CD4-positive, alpha-beta memory T cell (primary cell): Measurements from ENCODE around the gene CD47. TPM values are rescaled to one million over a fixed set of nuclear protein-coding genes. Genes with fewer than 3 reads are reported as not detected.

Experiments used
- CTCF ChIA-PET: fragments of 350-600 bp; sonication (Branson Sonifier 250); formaldehyde crosslinking; loops from one replicate; lab custom pipeline; 2021; ENCODE audit warnings: inconsistent platforms; ENCODE audit not compliant: partially characterized antibody; lab: Charles Lee
- POLR2A ChIA-PET: fragments of 350-600 bp; sonication (Branson Sonifier 250); formaldehyde crosslinking; loops from one replicate; lab custom pipeline; 2021; ENCODE audit not compliant: partially characterized antibody; lab: Charles Lee
- DNase-seq, 5 donors: peaks; one replicate each; pipeline versions ENCODE4 v3.0.0 to v3.0.0-alpha.2; 2020 to 2022; ENCODE audit warnings: mixed read lengths in 1 of 5
- H3K27ac ChIP-seq: one replicate; pipeline ENCODE4 v1.7.0; 2013; ENCODE audit warnings: low read depth, low read length
- H3K27me3 ChIP-seq: 2 replicates; pipeline ENCODE4 v1.7.0; 2013; ENCODE audit warnings: mild to moderate bottlenecking, low read length, moderate library complexity; ENCODE audit not compliant: insufficient read depth
- H3K36me3 ChIP-seq: 2 replicates; pipeline ENCODE4 v1.7.0; 2013; ENCODE audit warnings: mild to moderate bottlenecking, low read length, moderate library complexity; ENCODE audit not compliant: insufficient read depth
- H3K4me1 ChIP-seq: 2 replicates; pipeline ENCODE4 v1.7.0; 2013; ENCODE audit warnings: mild to moderate bottlenecking, low read length, moderate library complexity; ENCODE audit not compliant: insufficient read depth
- H3K4me3 ChIP-seq, 2 donors: one replicate each; pipeline ENCODE4 v1.7.0; 2013; ENCODE audit warnings: low read length in 2 of 2, mild to moderate bottlenecking in 1 of 2
- H3K9me3 ChIP-seq, 2 donors: one replicate each; pipeline ENCODE4 v1.7.0; 2013; ENCODE audit warnings: low read length in 2 of 2, control low read depth in 1 of 2; ENCODE audit not compliant: control insufficient read depth in 1 of 2
- H3K27ac Mint-ChIP-seq, 7 donors: one replicate each; pipeline ENCODE4 v1.8.0; 2020 to 2021; ENCODE audit warnings: mixed read lengths in 7 of 7, mild to moderate bottlenecking in 6 of 7, inconsistent platforms in 3 of 7, moderate library complexity in 3 of 7
- H3K27me3 Mint-ChIP-seq, 2 donors: one replicate each; pipeline ENCODE4 v1.8.0; 2020 to 2021; ENCODE audit warnings: mixed read lengths in 2 of 2
- H3K36me3 Mint-ChIP-seq, 2 donors: one replicate each; pipeline ENCODE4 v1.8.0; 2020 to 2021; ENCODE audit warnings: mixed read lengths in 2 of 2, inconsistent platforms in 1 of 2, mild to moderate bottlenecking in 1 of 2
- H3K4me1 Mint-ChIP-seq, 4 donors: one replicate each; pipeline ENCODE4 v1.8.0; 2020 to 2021; ENCODE audit warnings: mixed read lengths in 4 of 4, mild to moderate bottlenecking in 1 of 4
- H3K4me3 Mint-ChIP-seq, 8 donors: one replicate each; pipeline ENCODE4 v1.8.0; 2020 to 2021; ENCODE audit warnings: mixed read lengths in 8 of 8, mild to moderate bottlenecking in 7 of 8, moderate library complexity in 6 of 8, inconsistent platforms in 3 of 8
- H3K9me3 Mint-ChIP-seq, 8 donors: one replicate each; pipeline ENCODE4 v1.8.0; 2020 to 2021; ENCODE audit warnings: mixed read lengths in 8 of 8, mild to moderate bottlenecking in 5 of 8, inconsistent platforms in 3 of 8, moderate library complexity in 1 of 8
- intact Hi-C: fragments of 100-400 bp; cut with micrococcal nuclease; formaldehyde crosslinking; loops from one replicate; pipeline ENCODE4 v1.15.1; 2023
- polyA plus RNA-seq, 2 donors: library from polyadenylated mRNA; unstranded; fragments of 300-500 nt; fragmentation: Illumina TruSeq; gene quantifications; one replicate each; pipeline ENCODE4 v1.2.3, GENCODE V29; 2021
- total RNA-seq, 2 experiments: library from RNA; stranded (reverse); gene quantifications; one replicate each; pipeline ENCODE4 v1.2.3, GENCODE V29; 2021

The CD47 gene
- total and polyA plus RNA-seq, 4 experiments from 2014 or later = 224 to 288 (median 253) TPM

DNA sequence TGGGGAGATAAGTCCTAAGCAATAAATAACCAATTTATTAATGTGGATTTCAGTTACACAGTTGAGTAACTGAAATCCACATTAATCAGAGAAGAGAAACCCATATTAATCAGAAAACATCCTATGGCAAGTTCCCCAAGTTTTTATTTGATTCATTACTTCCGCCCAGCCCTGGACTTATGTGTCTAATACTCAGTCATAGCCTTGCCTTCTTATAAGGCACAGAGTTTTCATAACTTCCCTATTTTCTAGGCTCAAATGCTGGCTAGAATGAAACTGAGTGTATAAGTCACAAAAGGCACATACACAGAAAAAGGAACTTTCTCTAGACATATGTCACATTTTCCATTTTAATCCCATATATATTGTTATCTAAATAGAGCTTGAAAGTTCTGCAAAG, 28.8 kb downstream of the CD47 start:
- Histone ChIP-seq H3K36me3 (peaks cover 44% of the 10 kb centered on the region), H3K4me1 (peaks cover 73% of the 10 kb centered on the region), H3K9me3 (no peaks in the 10 kb centered on the region), H3K27ac (no peak overlapping the region), H3K27me3 (no peaks in the 10 kb centered on the region), H3K4me3 (no peak overlapping the region)
- ChIA-PET POLR2A (interaction anchor here (0.6 to 1.5 kb wide), 2 partner anchors 23 to 113 kb away, joined by 3 to 4 read pairs; no protein-coding TSS in a partner anchor), CTCF (interaction anchor here (1.4 kb wide), 1 partner anchor 8 kb away, joined by 4 read pairs; no protein-coding TSS in a partner anchor)
- Mint-ChIP-seq H3K27ac (peak overlapping the region in 5 of 7 donors; percentile 18 to 78 (median 27)), H3K9me3 (no peaks in the 10 kb centered on the region), H3K4me1 (peaks cover 57 to 77% (median 63%) of the 10 kb centered on the region in 4 donors), H3K36me3 (peaks cover 65 to 73% of the 10 kb centered on the region in 2 donors), H3K27me3 (no peaks in the 10 kb centered on the region), H3K4me3 (no peak overlapping the region)
- intact Hi-C loops = no loop called here
- no peak for DNase-seq

DNA sequence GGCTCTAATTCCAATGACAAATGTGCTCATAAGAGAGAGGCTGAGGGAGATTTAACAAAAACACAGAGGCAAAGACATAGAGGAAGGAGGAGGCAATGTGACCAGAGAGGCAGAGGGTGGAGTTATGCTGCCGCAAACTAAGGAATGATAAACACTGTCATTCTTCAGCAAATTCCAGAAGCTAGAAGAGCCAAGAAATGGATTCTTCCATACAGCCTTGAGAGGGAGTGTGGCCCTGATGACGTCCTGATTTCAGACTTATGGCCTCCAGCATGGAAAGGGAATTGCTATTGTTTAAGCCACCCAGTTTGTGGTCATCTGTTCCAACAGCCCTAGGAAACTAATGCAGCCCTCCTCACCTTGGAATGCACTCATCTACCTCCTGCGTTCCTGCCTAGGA, 30.5 kb downstream of the CD47 start:
- H3K4me3 ChIP-seq = no peak overlapping the region
- H3K27ac Mint-ChIP-seq = peak overlapping the region in 4 of 7 donors; percentile 2 to 70 (median 28)
- no peaks in the 10 kb centered on the region for H3K9me3 Mint-ChIP-seq
- no peaks in the 10 kb centered on the region for H3K9me3 ChIP-seq
- no peak overlapping the region for H3K27ac ChIP-seq
- CTCF ChIA-PET = interaction anchor here (1.2 kb wide), 1 partner anchor 11 kb away, joined by 3 read pairs; no protein-coding TSS in a partner anchor
- no peaks in the 10 kb centered on the region for H3K27me3 Mint-ChIP-seq
- POLR2A ChIA-PET = no interaction called here
- no peaks in the 10 kb centered on the region for H3K27me3 ChIP-seq
- no peak for DNase-seq
- H3K36me3 ChIP-seq = peaks cover 52% of the 10 kb centered on the region
- peaks cover 54 to 75% (median 60%) of the 10 kb centered on the region in 4 donors for H3K4me1 Mint-ChIP-seq
- peak overlapping the region in 1 of 8 donors; percentile 1 for H3K4me3 Mint-ChIP-seq
- intact Hi-C loops = loop anchor here (2.0 kb wide), 1 partner anchor 16 kb away; no protein-coding TSS in a partner anchor
- H3K4me1 ChIP-seq = peaks cover 65% of the 10 kb centered on the region
- peaks cover 65 to 72% of the 10 kb centered on the region in 2 donors for H3K36me3 Mint-ChIP-seq

DNA sequence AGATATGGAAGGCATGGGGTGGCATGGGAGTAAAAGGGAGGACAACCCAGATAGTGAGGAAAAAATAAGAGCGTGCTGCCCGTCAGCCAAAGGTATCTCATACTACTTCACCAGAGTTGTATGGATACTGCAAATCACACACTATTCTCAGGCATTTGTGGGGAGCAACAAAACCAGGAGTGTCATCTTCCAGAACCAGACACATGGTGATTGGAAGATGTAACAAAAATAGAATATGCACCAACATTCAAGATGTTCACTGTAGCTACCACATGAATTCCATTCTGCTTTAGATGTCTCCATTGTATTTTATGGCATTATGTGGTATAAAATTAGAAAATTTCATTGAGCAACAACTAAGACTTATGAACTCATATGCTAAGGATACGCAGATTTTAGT, 34.9 kb downstream of the CD47 start:
- Mint-ChIP-seq H3K36me3 (peaks cover 68 to 75% of the 10 kb centered on the region in 2 donors), H3K27ac (peak overlapping the region in 3 of 7 donors; percentile 47 to 57 (median 48)), H3K4me3 (peak overlapping the region in 3 of 8 donors; percentile 22 to 39 (median 28)), H3K9me3 (no peaks in the 10 kb centered on the region), H3K27me3 (no peaks in the 10 kb centered on the region), H3K4me1 (peaks cover 43 to 60% (median 46%) of the 10 kb centered on the region in 4 donors)
- POLR2A ChIA-PET = no interaction called here
- Histone ChIP-seq H3K27me3 (no peaks in the 10 kb centered on the region), H3K27ac (no peak overlapping the region), H3K4me1 (peaks cover 45% of the 10 kb centered on the region), H3K36me3 (peaks cover 72% of the 10 kb centered on the region), H3K9me3 (no peaks in the 10 kb centered on the region), H3K4me3 (no peak overlapping the region)
- CTCF ChIA-PET = no interaction called here
- intact Hi-C loops = loop anchor here (5.0 to 10.0 kb wide), 3 partner anchors 36 to 419 kb away; partner anchors contain the start of gene CD47
- no peak for DNase-seq

DNA sequence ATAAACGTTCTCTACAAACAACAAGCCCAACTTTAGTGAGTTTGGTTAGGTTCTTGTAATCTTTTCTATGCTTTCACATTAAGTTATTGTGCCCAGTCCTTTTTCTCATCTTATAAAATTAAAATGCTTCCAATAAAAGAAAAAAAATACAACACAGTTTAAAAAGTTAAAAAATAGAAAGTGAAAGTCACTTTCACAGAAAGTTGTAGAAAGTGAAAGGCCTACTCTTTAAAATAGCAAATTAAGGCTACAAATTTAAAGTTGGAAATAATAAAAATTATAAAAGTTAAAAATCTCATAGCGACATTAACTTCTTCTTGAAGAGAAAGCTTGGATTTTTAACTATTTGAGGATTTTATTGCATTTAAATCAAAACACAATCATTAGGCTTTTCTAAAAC, 35.9 kb downstream of the CD47 start:
- Histone ChIP-seq H3K27ac (no peak overlapping the region), H3K9me3 (no peaks in the 10 kb centered on the region), H3K36me3 (peaks cover 64% of the 10 kb centered on the region), H3K27me3 (no peaks in the 10 kb centered on the region), H3K4me3 (no peak overlapping the region), H3K4me1 (peaks cover 36% of the 10 kb centered on the region)
- Mint-ChIP-seq H3K27ac (peak overlapping the region in 2 of 7 donors; percentile 19 to 78), H3K4me3 (no peak overlapping the region), H3K27me3 (no peaks in the 10 kb centered on the region), H3K36me3 (peaks cover 62 to 70% of the 10 kb centered on the region in 2 donors), H3K9me3 (no peaks in the 10 kb centered on the region), H3K4me1 (peaks cover 37 to 52% (median 40%) of the 10 kb centered on the region in 4 donors)
- intact Hi-C loops = loop anchor here (5.0 to 10.0 kb wide), 3 partner anchors 37 to 420 kb away; partner anchors contain the start of gene CD47
- DNase-seq = no peak
- POLR2A ChIA-PET = no interaction called here
- CTCF ChIA-PET = no interaction called here

DNA sequence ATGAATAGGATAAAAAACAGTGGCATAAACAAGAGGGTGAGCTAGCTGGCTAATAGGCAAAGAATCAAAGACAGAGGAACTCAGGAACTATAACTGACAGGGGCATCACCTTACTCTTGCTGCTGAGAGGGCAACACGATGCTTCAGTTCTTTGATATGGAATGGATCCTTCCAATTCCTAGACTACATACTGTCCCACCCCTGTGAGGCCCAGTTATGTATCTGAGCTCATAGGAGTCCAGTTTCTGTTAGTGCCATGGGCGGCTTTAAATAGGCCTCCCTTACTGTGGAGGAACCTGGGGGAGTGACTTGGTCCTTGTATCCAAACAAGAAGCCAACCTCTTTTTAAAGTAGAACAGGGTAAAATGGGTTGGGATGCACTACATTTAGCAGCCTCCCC, 37.3 kb downstream of the CD47 start:
- intact Hi-C loops = loop anchor here (10.0 kb wide), 2 partner anchors 271 to 421 kb away; no protein-coding TSS in a partner anchor
- H3K9me3 Mint-ChIP-seq = no peaks in the 10 kb centered on the region
- POLR2A ChIA-PET = interaction anchor here (0.6 to 1.4 kb wide), 3 partner anchors 9 to 36 kb away, joined by 3 to 4 read pairs (median 3); no protein-coding TSS in a partner anchor

DNA sequence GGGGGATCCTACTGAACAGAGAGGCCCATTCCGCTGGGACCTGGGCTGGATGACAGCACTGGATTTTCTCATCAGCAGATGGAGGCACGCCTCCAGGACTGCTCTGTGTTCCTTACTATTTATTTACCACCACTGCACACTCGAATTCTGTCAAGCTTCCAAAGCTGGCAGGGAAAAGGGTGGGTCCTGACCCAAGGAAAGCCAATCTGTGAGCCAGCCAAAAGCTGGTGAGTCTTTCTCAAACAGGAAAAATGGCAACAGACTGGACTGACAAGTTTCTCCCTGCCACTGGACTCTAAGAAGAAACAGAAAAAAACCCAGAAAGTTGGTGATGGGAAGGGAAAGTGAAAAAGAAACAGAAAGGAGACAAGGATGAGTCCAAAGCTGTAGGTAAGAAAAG, 37.8 kb downstream of the CD47 start:
- Mint-ChIP-seq H3K9me3 (no peaks in the 10 kb centered on the region), H3K4me3 (no peak overlapping the region), H3K27ac (peak overlapping the region in 6 of 7 donors; percentile 2 to 68 (median 26)), H3K36me3 (peaks cover 51 to 70% of the 10 kb centered on the region in 2 donors), H3K4me1 (peaks cover 33 to 47% (median 38%) of the 10 kb centered on the region in 4 donors), H3K27me3 (no peaks in the 10 kb centered on the region)
- peaks cover 56% of the 10 kb centered on the region for H3K36me3 ChIP-seq
- no peak overlapping the region for H3K4me3 ChIP-seq
- H3K4me1 ChIP-seq = peaks cover 23% of the 10 kb centered on the region
- no peak overlapping the region for H3K27ac ChIP-seq
- DNase-seq = no peak
- ChIA-PET CTCF (interaction anchor here (0.6 to 3.4 kb wide), 5 partner anchors 21 to 189 kb away, joined by 3 to 20 read pairs (median 3); no protein-coding TSS in a partner anchor), POLR2A (interaction anchor here (1.4 kb wide), 1 partner anchor 36 kb away, joined by 4 read pairs; no protein-coding TSS in a partner anchor)
- H3K9me3 ChIP-seq = no peaks in the 10 kb centered on the region
- intact Hi-C loops = loop anchor here (10.0 kb wide), 2 partner anchors 272 to 422 kb away; no protein-coding TSS in a partner anchor
- no peaks in the 10 kb centered on the region for H3K27me3 ChIP-seq

More for the DNA sequence above, 37.3 kb downstream of the CD47 start:
- Mint-ChIP-seq H3K27ac (peak overlapping the region in 6 of 7 donors; percentile 2 to 68 (median 8)), H3K4me3 (no peak overlapping the region), H3K4me1 (peaks cover 33 to 49% (median 39%) of the 10 kb centered on the region in 4 donors), H3K27me3 (no peaks in the 10 kb centered on the region), H3K36me3 (peaks cover 54 to 74% of the 10 kb centered on the region in 2 donors)
- no peak for DNase-seq
- H3K4me1 ChIP-seq = peaks cover 26% of the 10 kb centered on the region
- H3K27me3 ChIP-seq = no peaks in the 10 kb centered on the region
- no peaks in the 10 kb centered on the region for H3K9me3 ChIP-seq
- CTCF ChIA-PET = interaction anchor here (0.6 to 3.4 kb wide), 5 partner anchors 9 to 170 kb away, joined by 3 to 20 read pairs (median 4); no protein-coding TSS in a partner anchor
- H3K36me3 ChIP-seq = peaks cover 60% of the 10 kb centered on the region
- H3K27ac ChIP-seq = no peak overlapping the region
- H3K4me3 ChIP-seq = no peak overlapping the region

DNA sequence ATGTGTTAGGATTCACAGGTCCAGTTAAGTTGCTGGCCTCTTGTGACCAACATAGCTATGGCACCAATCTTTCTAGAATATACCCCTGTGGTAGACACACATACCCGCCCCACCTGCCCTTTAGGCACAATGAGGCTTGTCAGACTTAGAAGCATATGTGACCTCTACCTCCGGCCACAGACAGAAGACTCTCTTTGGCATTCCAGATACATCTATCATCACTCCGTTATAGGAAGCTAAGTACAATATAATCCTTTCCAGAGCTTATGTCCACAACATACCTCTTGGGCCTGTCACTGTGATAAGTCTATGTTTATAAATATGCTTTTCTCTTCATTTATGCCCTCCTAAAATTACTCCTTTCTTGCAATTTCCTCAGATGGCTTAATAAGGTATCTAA, 39.8 kb downstream of the CD47 start:
- intact Hi-C loops = loop anchor here (10.0 kb wide), 2 partner anchors 274 to 424 kb away; no protein-coding TSS in a partner anchor
- no peaks in the 10 kb centered on the region for H3K27me3 ChIP-seq
- DNase-seq = no peak
- Mint-ChIP-seq H3K4me1 (peaks cover 31 to 42% (median 36%) of the 10 kb centered on the region in 4 donors), H3K36me3 (peaks cover 53 to 70% of the 10 kb centered on the region in 2 donors), H3K4me3 (no peak overlapping the region), H3K27me3 (no peaks in the 10 kb centered on the region), H3K9me3 (no peaks in the 10 kb centered on the region), H3K27ac (peak overlapping the region in 2 of 7 donors; percentile 31 to 47)
- H3K36me3 ChIP-seq = peaks cover 41% of the 10 kb centered on the region
- peaks cover 22% of the 10 kb centered on the region for H3K4me1 ChIP-seq
- ChIA-PET POLR2A (interaction anchor here (1.3 kb wide), 1 partner anchor 37 kb away, joined by 3 read pairs; no protein-coding TSS in a partner anchor), CTCF (interaction anchor here (1.1 to 3.4 kb wide), 3 partner anchors 8 to 123 kb away, joined by 3 to 20 read pairs (median 3); no protein-coding TSS in a partner anchor)
- no peak overlapping the region for H3K27ac ChIP-seq
- H3K9me3 ChIP-seq = no peaks in the 10 kb centered on the region
- no peak overlapping the region for H3K4me3 ChIP-seq
